ENCODE measurements around the gene EID2.

GRCh38 chr19:39533791-39534190 is 6.2 kb downstream of the EID2 start:
- TF ChIP-seq CTCF (IDR thresholded peaks at IDR 0.05) (no peak), POLR2A (IDR thresholded peaks at IDR 0.05) (no peak)
